Muscle layer of colon (tissue), 2 donors: ENCODE measurements around the gene SCYL3.

Source experiments
- H3K27ac ChIP-seq: one replicate; pipeline ENCODE4 v1.7.0; 2013; ENCODE audit warnings: low read depth, mild to moderate bottlenecking, low read length, moderate library complexity
- H3K27me3 ChIP-seq, 2 donors: one replicate each; pipeline ENCODE4 v1.7.0; 2013; ENCODE audit warnings: low read length in 2 of 2, mild to moderate bottlenecking in 2 of 2; ENCODE audit not compliant: insufficient read depth in 2 of 2, control insufficient read depth in 1 of 2
- H3K36me3 ChIP-seq: one replicate; pipeline ENCODE4 v1.7.0; 2013; ENCODE audit warnings: mild to moderate bottlenecking, low read length; ENCODE audit not compliant: insufficient read depth
- H3K4me1 ChIP-seq: one replicate; pipeline ENCODE4 v1.7.0; 2013; ENCODE audit warnings: mild to moderate bottlenecking, low read length; ENCODE audit not compliant: insufficient read depth
- H3K4me3 ChIP-seq, 2 donors: one replicate each; pipeline ENCODE4 v1.7.0; 2013; ENCODE audit warnings: low read length in 2 of 2, low read depth in 1 of 2, mild to moderate bottlenecking in 1 of 2, moderate library complexity in 1 of 2
- H3K9ac ChIP-seq: one replicate; pipeline ENCODE4 v1.7.0; 2013; ENCODE audit warnings: low read length
- H3K9me3 ChIP-seq: one replicate; pipeline ENCODE4 v1.7.0; 2013; ENCODE audit warnings: mild to moderate bottlenecking, low read length
- donor health status: abdominal sarcoma.
- donor health status: Adenocarcinoma of cecum.

Gene SCYL3

DNA sequence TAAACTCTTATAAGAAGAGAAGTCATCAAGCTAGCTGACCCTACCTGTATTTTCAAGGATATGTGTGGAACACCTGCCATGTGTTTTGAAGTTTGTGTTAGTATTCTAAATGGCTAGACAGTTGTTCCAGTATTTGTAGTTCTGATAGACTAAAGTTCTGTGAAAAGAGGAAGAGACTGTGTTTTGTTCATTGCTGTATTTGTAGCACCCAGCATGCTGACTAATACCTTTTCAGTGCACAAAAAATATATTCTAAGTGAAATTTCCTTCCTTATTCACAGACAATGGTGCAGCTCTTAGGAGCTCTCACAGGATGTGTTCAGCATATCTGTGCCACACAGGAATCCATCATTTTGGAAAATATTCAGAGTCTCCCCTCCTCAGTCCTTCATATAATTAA, 90.8 kb downstream of the SCYL3 start:
- H3K4me1 ChIP-seq = no peaks in the 10 kb centered on the region
- H3K4me3 ChIP-seq = no peak overlapping the region
- H3K36me3 ChIP-seq = peaks cover 12% of the 10 kb centered on the region
- no peaks in the 10 kb centered on the region for H3K27me3 ChIP-seq
- H3K27ac ChIP-seq = no peak overlapping the region
- H3K9ac ChIP-seq = no peak overlapping the region
- no peaks in the 10 kb centered on the region for H3K9me3 ChIP-seq
